Measurements from ENCODE around the gene HSPG2.

DNA sequence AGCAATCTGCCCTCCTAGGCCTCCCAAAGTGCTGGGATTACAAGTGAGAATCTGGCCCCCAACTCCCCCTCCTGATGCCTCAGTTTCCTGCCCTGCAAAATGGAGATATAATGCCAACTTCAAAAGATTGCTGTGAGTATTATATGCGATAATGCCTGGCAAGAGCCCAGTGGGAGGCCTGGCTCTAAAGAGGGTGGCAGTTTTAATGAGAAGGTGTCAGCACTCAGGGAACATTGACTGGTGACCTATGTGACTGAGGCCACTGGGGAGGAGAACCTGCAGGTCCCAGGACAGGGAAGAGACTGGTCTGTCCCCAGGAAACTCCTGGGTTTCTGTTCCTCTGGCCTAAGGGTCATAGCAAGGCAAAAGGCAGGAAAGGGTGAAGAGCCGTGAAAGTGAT, 11.0 kb downstream of the HSPG2 start:
- TF ChIP-seq, protein P1, sequence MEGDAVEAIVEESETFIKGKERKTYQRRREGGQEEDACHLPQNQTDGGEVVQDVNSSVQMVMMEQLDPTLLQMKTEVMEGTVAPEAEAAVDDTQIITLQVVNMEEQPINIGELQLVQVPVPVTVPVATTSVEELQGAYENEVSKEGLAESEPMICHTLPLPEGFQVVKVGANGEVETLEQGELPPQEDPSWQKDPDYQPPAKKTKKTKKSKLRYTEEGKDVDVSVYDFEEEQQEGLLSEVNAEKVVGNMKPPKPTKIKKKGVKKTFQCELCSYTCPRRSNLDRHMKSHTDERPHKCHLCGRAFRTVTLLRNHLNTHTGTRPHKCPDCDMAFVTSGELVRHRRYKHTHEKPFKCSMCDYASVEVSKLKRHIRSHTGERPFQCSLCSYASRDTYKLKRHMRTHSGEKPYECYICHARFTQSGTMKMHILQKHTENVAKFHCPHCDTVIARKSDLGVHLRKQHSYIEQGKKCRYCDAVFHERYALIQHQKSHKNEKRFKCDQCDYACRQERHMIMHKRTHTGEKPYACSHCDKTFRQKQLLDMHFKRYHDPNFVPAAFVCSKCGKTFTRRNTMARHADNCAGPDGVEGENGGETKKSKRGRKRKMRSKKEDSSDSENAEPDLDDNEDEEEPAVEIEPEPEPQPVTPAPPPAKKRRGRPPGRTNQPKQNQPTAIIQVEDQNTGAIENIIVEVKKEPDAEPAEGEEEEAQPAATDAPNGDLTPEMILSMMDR (conservative IDR thresholded peaks at IDR 0.05 in 1 of 2, IDR thresholded peaks at IDR 0.05 in 1 of 2; ENCODE audit: extremely low read depth in 1 of 2, insufficient read depth in 1 of 2, low read depth in 1 of 2, low read length in 2 of 2): no peak
- no peak for TF ChIP-seq EZH2 (IDR thresholded peaks at IDR 0.05; ENCODE audit: borderline replicate concordance, low read length)
